GM19328 (cell line): Measurements from ENCODE around the gene HYDIN.

ENCODE experiments used
- ATAC-seq: cut with Tn5 transposase; IDR thresholded peaks from one replicate; pipeline ENCODE4 v1.9.1; 2021; ENCODE audit warnings: mild to moderate bottlenecking, moderate library complexity; ENCODE audit not compliant: unreplicated experiment

The HYDIN gene

GRCh38 chr16:70793851-70794502 is 436.5 kb downstream of the HYDIN start:
- ATAC-seq, result peak; percentile 54

- ATAC-seq, result no peak
Observed at GRCh38 chr16:70790815-70791214, 439.7 kb downstream of the HYDIN start.

DNA sequence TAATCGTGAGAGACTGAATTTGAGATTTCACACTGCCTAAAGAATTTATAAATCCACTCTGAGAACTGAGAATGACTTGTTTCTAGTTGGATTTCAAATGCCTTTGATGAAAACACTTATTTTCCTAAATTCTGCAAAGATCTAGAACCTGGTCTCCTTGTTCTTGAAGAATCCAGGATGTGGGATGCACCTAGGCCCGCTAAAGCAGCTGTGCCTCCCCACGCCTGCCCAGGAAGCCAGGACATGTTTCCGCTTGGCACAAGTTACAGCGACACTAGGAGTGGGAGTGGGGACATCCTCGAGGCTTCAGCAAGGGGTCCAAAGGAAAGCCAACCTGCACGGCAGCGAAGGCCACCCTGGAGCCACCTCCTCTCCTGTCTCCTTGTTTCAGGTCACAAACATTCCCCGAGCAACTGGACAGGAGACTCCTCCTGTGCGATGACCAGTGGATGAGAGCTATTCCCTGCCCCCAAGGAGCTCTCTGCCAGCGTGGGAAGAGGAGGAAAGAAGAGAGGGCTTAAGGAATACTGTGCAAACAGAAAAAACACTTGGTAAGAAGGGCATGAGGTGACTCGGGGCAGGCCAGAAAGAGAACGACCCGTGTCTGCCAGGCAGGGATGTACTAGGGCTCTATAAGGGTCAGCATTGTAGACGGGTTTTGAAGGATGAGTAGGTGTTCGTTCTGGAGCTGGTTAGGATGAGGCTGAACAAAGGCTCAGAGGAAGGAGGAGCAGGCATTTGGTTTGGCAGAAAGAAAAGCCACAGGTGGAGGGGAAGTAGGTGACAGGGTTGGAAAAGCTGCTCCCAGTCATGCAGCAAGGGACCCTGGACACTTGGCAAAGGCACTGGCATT is 440.7 kb downstream of the HYDIN start:
- ATAC-seq, result no peak

GRCh38 chr16:70788668-70789594 is 441.6 kb downstream of the HYDIN start:
- no peak for ATAC-seq

DNA sequence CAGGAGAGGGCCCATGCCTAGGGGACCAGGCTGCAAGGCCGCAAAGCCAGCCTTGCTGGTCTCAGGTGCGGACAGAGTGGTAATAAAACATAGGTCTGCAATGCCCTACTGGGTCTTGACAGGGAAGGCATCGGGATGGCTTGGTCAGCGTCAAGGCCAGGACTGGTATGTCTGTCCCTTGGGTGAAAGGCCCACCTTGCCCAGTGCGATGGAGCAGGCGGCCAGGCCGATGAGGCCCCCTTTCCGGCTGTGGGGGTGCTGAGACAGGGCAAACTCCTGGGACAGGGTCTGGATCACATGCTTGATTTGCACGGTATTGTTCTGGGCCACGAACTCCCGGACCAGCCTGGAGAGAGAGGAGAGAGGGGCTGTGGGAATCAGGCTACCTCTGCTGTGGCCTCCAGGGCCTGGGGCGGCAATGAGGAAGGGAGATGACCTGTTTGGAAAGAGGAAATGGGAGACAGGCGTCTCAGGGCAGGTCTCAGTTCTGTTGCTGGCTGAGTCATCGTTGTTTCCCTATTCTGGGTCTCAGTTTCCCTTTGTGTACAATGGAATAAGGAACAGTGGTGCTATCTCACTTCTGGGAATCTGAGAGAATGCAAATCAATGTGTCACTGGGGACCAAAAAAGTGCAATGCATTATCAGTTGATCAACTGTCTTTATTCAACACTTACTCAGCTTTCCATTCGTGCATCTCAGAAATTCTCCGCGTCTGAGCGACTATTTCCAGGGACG is 444.3 kb downstream of the HYDIN start:
- ATAC-seq, result no peak

DNA sequence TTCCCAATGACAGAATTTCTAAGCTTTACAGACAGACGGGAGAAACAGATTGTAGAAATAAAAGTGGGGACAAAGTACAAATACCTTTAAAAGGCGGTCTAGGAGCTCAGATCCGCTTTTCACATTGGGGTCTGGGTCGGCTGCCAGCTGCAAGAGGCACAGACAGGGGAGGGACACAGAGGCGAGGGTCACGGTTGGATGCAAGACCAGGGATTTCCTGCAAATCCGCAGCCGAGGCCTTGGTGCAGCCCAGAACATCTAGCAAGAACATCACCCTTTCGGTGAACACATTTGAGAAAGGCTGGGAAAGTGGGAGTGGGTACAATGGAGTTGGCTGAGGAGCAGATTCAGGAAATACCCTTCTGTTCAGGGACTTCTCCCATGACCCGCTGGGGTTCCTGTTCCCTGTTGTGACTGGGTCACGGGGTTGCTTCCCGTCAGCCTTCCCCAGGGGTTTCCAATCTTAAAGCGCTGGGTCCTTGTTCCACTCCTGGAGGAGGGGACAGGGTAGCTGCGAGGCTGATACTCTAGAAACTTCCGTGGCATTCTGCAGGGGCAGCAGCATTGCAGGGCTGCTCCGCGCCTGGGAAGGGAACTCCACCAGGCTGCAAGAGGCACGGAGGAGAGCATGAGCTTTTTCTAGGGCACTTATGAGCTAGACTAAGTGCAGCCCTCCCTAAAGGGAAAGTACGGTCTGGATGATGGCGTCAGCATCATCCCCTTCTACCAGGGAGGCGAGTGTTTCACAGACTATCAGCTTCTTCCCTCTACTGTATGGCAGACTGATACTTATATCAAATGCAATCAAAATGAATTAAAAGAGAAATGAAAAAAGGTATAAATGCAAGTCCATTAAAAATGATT is 445.6 kb downstream of the HYDIN start:
- ATAC-seq, result no peak

- no peak for ATAC-seq
Observed at GRCh38 chr16:70782237-70782636, 448.3 kb downstream of the HYDIN start.

DNA sequence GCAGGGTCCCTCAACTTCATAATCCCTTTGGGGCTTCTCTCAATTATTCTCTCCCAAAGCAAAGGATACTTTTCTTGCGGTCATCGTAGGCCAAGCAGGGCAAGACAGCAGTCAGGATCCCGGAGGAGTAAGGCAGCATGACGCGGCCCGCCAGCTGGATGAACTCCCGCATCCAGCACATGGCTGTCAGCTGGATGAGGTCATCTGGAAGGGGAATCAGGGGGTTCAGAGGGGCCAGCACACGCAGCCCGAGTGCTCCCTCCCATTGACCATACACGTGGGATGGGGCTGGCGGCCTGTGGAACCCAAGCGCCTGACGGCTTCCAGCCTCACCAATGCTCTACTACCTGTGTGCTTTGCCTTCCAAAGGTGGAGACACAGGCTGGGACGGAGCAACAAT is 448.7 kb downstream of the HYDIN start:
- no peak for ATAC-seq

- no peak for ATAC-seq
Observed at GRCh38 chr16:70780546-70780945, 450.0 kb downstream of the HYDIN start.

GRCh38 chr16:70779361-70779760 is 451.2 kb downstream of the HYDIN start:
- ATAC-seq, result no peak

DNA sequence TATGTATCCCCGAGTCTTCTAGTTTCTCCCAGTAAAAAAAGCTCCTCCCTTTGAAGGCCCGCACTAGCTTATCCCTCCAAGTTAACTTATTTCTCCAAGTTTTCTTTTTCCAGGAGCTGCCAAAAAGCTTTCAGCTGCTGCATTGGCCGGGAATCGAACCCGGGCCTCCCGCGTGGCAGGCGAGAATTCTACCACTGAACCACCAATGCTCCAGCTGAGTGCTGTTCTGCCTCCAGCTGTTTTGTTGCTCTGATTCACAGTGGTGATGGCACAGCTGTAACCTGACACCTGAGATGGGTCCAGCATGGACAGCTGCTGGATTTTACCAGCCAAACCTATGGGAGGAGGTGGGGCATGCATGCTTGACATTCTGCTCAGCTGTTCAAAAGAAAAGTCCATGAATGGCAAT is 451.6 kb downstream of the HYDIN start:
- no peak for ATAC-seq

GRCh38 chr16:70777973-70778406 is 452.5 kb downstream of the HYDIN start:
- no peak for ATAC-seq

DNA sequence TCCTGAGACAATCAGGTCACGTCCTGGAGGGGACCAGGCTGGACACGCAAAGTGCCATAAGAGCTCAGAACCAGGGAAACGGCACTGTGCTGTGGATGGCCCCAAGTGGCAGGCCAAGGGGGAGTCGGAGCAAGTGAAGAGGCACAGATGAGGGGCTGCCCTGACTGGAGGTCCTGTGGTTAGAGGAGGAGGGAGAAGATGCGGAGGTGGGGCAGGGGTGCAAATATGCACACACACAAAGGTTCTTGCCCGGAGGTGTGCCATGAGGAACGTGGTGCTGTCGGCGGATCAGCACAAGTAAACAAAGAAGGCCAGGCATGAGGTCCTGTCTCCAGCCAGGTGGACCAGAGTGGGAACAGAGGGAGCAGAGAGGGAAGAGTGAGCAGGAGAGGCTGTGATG is 453.0 kb downstream of the HYDIN start:
- no peak for ATAC-seq

GRCh38 chr16:70775399-70775798 is 455.1 kb downstream of the HYDIN start:
- no peak for ATAC-seq

GRCh38 chr16:70774261-70774660 is 456.3 kb downstream of the HYDIN start:
- ATAC-seq, result no peak

DNA sequence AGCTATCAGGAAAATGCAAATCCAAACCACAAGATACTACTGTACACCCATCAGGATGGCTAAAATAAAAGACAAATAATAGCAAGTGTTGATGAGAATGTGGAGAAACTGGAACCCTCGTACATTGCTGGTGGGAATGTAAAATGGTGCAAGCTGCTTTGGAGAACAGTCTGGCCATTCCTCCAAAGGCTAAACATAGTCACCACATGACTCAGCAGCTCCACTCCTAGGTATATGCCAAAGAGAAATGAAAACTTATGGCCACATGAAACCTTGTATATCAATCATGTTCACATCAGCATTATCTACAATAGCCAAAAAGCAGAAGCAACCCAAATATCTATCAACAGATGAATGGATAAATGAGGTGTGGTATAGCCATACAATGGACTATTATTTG is 458.0 kb downstream of the HYDIN start:
- ATAC-seq, result no peak

- ATAC-seq, result no peak
Observed at GRCh38 chr16:70770626-70771552, 459.6 kb downstream of the HYDIN start.

DNA sequence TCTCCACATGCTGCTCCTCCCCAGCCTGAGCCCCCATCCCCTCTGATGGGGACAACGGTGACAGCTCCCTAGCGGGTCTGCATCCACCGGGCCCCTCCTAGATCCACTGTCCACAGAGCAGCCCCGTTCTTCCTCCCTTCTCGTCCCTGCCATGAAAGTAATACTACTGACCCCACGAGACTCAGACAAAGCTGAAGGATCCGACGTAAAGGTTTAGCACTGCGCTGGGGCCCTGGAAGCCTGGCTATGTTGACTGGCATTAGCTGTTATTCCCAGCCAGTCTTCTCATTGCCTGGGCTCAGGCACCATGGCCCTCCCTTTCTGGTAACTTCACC is 460.3 kb downstream of the HYDIN start:
- ATAC-seq, result no peak

DNA sequence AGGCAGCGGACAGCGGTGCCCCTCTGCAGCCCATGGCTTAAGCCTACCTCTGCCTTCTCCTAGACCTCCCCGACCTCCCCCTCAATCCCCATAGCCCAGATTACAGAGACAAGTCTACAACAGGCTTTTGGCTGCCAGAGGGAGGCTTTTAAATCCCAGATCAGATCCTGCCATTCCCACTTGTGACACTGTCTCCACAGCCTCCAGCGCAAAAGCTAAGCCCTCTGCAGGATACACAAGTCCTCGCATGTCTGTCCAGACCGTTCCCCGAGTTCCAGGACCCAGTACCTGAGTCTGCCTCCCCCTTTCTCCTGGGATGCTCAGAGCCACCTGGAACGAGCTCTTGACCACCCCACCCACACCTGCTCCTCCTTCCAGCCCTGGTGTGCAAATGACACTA is 460.8 kb downstream of the HYDIN start:
- no peak for ATAC-seq
